HEK293 (cell line): ENCODE results near the gene CEP170B.

Experiments
- CTCF ChIP-seq: fragments of 450-650 bp; formaldehyde crosslinking; IDR thresholded peaks from 2 replicates; pipeline ENCODE4 v1.5.1; 2016; ENCODE audit warnings: missing biosample characterization, missing genetic modification characterization
- ZNF510 ChIP-seq: fragments of 450-650 bp; formaldehyde crosslinking; IDR thresholded peaks from 2 replicates; pipeline ENCODE4 v1.5.1; 2018; ENCODE audit warnings: mild to moderate bottlenecking, missing genetic modification characterization, missing biosample characterization; ENCODE audit not compliant: insufficient replicate concordance

- TF ChIP-seq CTCF (tag by site-specific recombination) (no peak), ZNF510 (tag by site-specific recombination) (no peak)
Measured at GRCh38 chr14:104933746-104934733, 69.0 kb downstream of the CEP170B start.
